ENCODE data around the gene IGFBPL1.
A peak's percentile ranks its signal among the peaks of the same experiment; 100 is the strongest.
"Not testable (repeated sequence)": the region's sequence is repeated elsewhere in the genome, so short reads cannot be mapped to it uniquely, and the experiment has no call there.

IGFBPL1 gene

DNA sequence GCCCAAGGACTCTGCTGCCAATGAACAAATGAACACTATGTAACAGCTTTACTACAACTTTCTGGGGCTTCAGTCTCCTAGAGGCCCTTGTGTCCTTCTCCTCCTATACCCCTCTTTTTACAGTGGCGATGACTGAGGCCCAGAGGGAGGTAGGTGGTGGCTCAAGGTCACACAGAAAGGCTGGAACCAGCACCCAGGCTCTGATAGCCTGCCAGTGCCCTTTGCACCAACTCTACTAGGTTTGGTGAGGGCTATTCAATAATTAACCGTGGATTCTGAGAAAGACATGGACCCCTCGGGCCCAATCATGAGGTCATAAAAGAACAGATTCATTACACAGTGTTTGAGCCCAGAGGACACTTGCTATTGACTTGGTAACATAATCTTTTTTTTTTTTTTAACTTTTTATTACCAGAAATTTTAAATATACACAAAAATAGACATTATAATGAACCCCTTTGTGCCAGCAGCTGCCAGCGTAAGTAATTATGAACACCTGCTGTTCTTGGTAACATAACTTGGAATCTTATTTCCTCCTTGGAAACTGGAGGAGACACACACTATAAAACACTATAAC, 37.8 kb downstream of the IGFBPL1 start:
- peaks cover 6 to 13% of the 10 kb centered on the region in 2 donors for H3K4me1 ChIP-seq (ENCODE audit: control insufficient read depth in 1 of 2, insufficient read depth in 2 of 2, low read length in 2 of 2)
- no peak overlapping the region for H3K27ac ChIP-seq (ENCODE audit: low read length)
- no peaks in the 10 kb centered on the region for H3K27me3 ChIP-seq (ENCODE audit: low read depth, low read length)
- H3K36me3 ChIP-seq (ENCODE audit: control insufficient read depth in 1 of 2, insufficient read depth in 2 of 2, low read length in 2 of 2), result no peaks in the 10 kb centered on the region
- H3K9me3 ChIP-seq (ENCODE audit: control insufficient read depth in 1 of 2, low read length in 2 of 2), result no peaks in the 10 kb centered on the region
- H3K4me3 ChIP-seq (ENCODE audit: low read depth in 1 of 2, low read length in 2 of 2), result no peak overlapping the region

DNA sequence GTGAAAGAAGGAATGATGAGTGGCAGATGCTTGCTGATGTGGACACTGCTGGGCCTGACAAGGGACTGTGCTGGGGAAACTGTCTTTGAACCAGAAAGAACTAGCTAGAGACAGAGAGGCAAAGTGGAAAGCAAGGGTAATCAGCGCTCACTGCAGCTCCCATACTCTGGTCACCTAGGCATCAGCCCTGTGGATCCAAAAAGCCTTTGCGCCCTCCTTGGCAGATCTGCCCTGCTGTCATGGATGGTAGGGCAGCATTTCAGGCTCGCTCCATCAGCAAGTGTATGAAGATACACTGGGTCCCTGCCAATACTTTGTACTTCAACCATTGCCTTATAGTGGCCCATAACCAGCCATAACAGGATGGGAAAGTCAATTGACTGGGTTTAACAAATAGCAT, 38.4 kb downstream of the IGFBPL1 start:
- H3K36me3 ChIP-seq (ENCODE audit: control insufficient read depth in 1 of 2, insufficient read depth in 2 of 2, low read length in 2 of 2), result no peaks in the 10 kb centered on the region
- H3K9me3 ChIP-seq (ENCODE audit: control insufficient read depth in 1 of 2, low read length in 2 of 2), result no peaks in the 10 kb centered on the region
- no peaks in the 10 kb centered on the region for H3K27me3 ChIP-seq (ENCODE audit: low read depth, low read length)
- no peak overlapping the region for H3K4me3 ChIP-seq (ENCODE audit: low read depth in 1 of 2, low read length in 2 of 2)
- H3K4me1 ChIP-seq (ENCODE audit: control insufficient read depth in 1 of 2, insufficient read depth in 2 of 2, low read length in 2 of 2), result peaks cover 4 to 13% of the 10 kb centered on the region in 2 donors
- peak overlapping the region; percentile 19 for H3K27ac ChIP-seq (ENCODE audit: low read length)

DNA sequence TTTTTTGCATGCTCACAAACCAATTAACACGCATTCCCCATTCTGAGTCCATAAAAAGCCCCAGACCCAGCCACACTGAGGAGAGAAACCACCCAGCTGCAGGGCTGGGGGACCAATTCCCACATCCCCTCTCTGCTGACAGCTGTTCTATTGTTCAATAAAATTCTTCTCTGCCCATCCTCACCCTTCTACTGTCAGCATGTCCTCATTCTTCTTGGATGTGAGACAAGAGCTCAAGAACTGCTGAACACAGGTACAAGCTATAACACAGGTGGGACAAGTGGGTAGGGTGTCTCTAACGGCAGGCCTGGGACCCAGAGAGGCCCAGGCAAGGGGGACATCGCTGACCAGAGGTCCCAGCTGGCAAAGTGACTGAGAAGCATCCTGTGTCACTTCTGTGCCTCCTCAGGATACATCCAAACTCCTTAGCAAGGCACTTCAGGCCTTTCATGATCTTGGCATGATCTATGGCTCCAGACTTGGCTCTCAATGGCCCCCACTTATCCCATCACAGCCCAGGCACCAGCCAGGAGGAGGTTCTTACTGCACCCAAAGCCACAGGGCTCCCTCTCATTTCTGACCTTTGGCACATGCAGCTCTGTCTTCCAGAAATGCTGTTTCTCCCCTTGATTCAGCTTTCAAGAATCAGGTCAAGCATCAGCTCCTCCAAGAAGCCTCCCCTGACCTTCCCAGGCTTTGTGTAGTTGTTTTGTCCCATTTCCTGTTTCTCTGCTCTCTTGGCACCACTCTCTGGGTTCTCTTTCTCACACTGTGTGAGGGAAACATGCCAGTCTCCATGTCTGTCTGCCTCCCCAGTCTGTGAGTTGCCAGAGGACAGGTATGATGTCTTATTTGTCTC, 39.0 kb downstream of the IGFBPL1 start:
- no peaks in the 10 kb centered on the region for H3K27me3 ChIP-seq (ENCODE audit: low read depth, low read length)
- peak overlapping the region; percentile 19 for H3K27ac ChIP-seq (ENCODE audit: low read length)
- peaks cover 0 to 13% of the 10 kb centered on the region in 2 donors for H3K4me1 ChIP-seq (ENCODE audit: control insufficient read depth in 1 of 2, insufficient read depth in 2 of 2, low read length in 2 of 2)
- no peaks in the 10 kb centered on the region for H3K9me3 ChIP-seq (ENCODE audit: control insufficient read depth in 1 of 2, low read length in 2 of 2)
- H3K4me3 ChIP-seq (ENCODE audit: low read depth in 1 of 2, low read length in 2 of 2), result no peak overlapping the region
- no peaks in the 10 kb centered on the region for H3K36me3 ChIP-seq (ENCODE audit: control insufficient read depth in 1 of 2, insufficient read depth in 2 of 2, low read length in 2 of 2)

DNA sequence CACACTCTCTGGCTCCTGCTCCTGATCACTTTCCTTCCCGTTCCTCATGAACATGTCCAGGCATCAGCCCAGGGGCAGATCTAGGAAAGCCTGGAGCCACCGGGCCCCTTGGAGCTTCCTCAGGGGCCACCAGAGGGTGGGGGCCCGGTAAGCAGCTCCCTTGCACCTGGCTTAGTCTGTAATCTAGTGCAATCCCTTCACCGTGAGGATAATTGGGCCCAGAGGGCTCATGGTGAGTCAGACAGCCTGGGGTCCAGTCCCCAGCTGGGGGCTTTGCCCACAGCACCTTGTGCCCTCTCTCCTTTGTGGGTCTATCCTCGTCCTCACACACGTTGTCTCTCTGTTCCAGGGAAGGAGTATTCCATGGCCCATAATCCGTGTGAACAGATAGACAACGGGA, 42.1 kb downstream of the IGFBPL1 start:
- Histone ChIP-seq H3K4me3 (ENCODE audit: low read depth in 1 of 2, low read length in 2 of 2) (no peak overlapping the region), H3K36me3 (ENCODE audit: control insufficient read depth in 1 of 2, insufficient read depth in 2 of 2, low read length in 2 of 2) (no peaks in the 10 kb centered on the region), H3K27me3 (ENCODE audit: low read depth, low read length) (no peaks in the 10 kb centered on the region), H3K9me3 (ENCODE audit: control insufficient read depth in 1 of 2, low read length in 2 of 2) (no peaks in the 10 kb centered on the region), H3K4me1 (ENCODE audit: control insufficient read depth in 1 of 2, insufficient read depth in 2 of 2, low read length in 2 of 2) (peaks cover 0 to under 1% of the 10 kb centered on the region in 2 donors), H3K27ac (ENCODE audit: low read length) (no peak overlapping the region)

DNA sequence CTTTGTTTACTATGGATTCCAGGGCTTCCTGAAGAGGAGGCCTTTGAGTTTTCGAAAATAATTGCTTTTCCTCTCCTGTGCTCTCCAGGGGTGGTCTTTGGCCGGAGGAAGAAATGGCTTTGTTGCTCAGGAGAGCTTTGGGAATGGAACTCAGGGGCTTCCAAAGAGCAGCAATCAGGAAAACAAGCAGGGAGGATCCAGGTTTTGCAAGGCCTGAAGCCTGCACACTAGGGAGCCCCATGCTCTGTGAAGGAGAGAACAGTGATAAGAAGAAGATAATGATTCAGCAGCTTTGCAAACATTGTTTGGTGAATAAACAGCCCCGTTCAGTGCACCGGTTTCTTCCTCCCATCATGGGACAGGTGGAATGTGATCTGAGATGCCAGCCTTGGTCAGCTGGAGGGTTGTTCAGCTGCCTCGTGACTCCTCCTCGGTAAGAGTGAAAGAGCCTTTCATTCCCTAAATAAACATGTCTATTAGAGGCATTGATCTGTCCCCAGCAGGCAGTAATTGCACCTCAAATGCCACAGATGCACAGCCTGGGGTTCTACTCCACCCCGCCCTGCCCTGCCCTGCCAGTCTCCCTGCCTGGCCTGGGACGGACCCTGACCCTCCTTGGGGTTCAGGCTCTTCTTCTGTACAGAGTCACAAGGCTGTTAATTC, 43.3 kb downstream of the IGFBPL1 start:
- H3K9me3 ChIP-seq (ENCODE audit: control insufficient read depth in 1 of 2, low read length in 2 of 2), result no peaks in the 10 kb centered on the region
- no peaks in the 10 kb centered on the region for H3K27me3 ChIP-seq (ENCODE audit: low read depth, low read length)
- H3K4me3 ChIP-seq (ENCODE audit: low read depth in 1 of 2, low read length in 2 of 2), result no peak overlapping the region
- peaks cover 0 to 4% of the 10 kb centered on the region in 2 donors for H3K4me1 ChIP-seq (ENCODE audit: control insufficient read depth in 1 of 2, insufficient read depth in 2 of 2, low read length in 2 of 2)
- H3K36me3 ChIP-seq (ENCODE audit: control insufficient read depth in 1 of 2, insufficient read depth in 2 of 2, low read length in 2 of 2), result no peaks in the 10 kb centered on the region
- peak overlapping the region; percentile 69 for H3K27ac ChIP-seq (ENCODE audit: low read length)

DNA sequence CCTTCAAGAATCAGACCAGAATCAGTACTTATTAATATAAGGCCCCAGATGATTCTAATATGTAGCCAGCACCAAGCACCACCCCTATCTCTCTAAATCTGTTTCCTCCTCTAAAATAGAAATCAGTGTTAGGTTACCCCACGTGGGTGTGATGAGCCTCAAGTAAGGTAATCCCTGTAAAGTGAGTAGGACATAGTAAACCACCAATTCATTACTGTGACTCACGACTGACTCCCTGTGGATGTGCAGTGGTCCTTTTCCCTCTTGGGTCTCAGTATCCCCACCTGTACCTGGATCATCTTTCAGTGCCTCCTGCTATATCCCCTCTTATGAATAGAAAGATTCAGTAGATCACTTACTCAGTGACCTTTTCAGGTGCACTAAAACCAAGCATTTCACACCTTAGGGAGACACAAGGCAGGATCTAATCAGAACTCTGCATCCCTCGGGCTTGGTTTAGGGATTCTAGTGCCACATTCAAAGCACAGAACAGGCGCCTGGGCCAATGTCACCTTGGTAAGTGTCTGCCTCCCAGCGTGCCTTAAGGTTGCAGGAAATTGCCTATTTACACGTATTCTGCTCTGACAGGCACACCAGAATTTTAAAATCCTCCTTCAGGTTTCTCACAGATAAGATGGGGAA, 43.9 kb downstream of the IGFBPL1 start:
- H3K4me1 ChIP-seq (ENCODE audit: control insufficient read depth in 1 of 2, insufficient read depth in 2 of 2, low read length in 2 of 2), result peaks cover 2 to 4% of the 10 kb centered on the region in 2 donors
- H3K27ac ChIP-seq (ENCODE audit: low read length), result no peak overlapping the region

DNA sequence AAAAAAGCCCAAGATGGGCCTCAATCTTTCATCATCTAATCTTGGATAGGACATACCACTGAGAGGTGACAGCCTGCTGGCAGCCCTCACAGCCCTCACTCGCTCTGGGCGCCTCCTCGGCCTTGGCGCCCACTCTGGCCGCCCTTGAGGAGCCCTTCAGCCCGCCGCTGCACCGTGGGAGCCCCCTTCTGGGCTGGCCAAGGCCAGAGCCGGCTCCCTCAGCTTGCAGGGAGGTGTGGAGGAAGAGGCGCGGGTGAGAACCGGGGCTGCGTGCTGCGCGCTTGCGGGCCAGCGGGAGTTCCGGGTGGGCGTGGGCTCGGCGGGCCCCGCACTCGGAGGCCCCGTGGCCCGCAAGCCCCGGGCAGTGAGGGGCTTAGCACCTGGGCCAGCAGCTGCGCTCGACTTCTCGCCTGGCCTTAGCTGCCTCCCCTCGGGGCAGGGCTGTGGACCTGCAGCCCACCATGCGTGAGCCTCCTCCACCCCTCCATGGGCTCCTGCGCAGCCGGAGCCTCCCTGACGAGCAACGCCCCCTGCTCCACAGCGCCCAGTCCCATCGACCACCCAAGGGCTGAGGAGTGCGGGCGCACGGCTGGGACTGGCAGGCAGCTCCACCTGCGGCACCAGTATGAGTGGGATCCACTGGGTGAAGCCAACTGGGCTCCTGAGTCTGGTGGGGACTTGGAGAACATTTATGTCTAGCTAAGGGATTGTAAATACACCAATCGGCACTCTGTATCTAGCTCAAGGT, 46.7 kb downstream of the IGFBPL1 start:
- H3K9me3 ChIP-seq (ENCODE audit: control insufficient read depth in 1 of 2, low read length in 2 of 2); H3K27me3 ChIP-seq (ENCODE audit: low read depth, low read length); H3K36me3 ChIP-seq (ENCODE audit: control insufficient read depth in 1 of 2, insufficient read depth in 2 of 2, low read length in 2 of 2); H3K4me3 ChIP-seq (ENCODE audit: low read depth in 1 of 2, low read length in 2 of 2); H3K27ac ChIP-seq (ENCODE audit: low read length); H3K4me1 ChIP-seq (ENCODE audit: control insufficient read depth in 1 of 2, insufficient read depth in 2 of 2, low read length in 2 of 2): not testable (repeated sequence)

More for the DNA sequence above, 43.9 kb downstream of the IGFBPL1 start:
- Histone ChIP-seq H3K4me3 (ENCODE audit: low read depth in 1 of 2, low read length in 2 of 2) (no peak overlapping the region), H3K27me3 (ENCODE audit: low read depth, low read length) (no peaks in the 10 kb centered on the region), H3K9me3 (ENCODE audit: control insufficient read depth in 1 of 2, low read length in 2 of 2) (no peaks in the 10 kb centered on the region), H3K36me3 (ENCODE audit: control insufficient read depth in 1 of 2, insufficient read depth in 2 of 2, low read length in 2 of 2) (no peaks in the 10 kb centered on the region)

DNA sequence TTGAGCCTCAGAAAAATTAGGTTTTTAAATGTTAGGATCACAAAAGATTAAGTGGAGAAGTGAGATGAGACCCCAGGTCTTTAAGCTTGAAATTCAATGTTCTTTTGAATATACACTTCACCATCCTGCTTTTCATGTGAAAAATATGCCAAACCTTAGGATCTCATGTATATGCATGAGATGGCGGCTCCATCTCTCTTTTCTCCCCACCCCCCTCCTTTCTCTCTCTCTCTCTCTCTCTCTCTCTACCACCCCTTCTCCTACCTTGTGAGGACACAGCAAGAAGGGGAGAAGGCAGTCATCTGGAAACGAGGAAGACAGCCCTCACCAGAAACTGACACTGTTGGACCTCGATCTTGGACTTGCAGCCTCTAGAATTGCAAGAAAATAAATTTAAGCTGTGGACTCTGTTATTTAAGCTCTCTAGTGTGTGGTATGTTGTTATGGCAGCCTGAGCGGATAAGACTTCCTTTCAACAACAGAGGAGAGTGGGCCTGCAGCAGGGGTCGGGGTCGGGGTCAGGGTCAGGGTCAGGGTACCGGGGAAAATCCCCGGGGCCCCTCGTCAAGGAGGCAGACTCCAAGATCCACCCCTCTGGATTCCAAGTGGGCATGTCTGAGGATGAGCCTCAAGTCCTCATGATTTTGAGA, 48.1 kb downstream of the IGFBPL1 start:
- Histone ChIP-seq H3K27me3 (ENCODE audit: low read depth, low read length) (no peaks in the 10 kb centered on the region), H3K27ac (ENCODE audit: low read length) (peak overlapping the region; percentile 7), H3K4me3 (ENCODE audit: low read depth in 1 of 2, low read length in 2 of 2) (no peak overlapping the region), H3K4me1 (ENCODE audit: control insufficient read depth in 1 of 2, insufficient read depth in 2 of 2, low read length in 2 of 2) (peaks cover 4 to 6% of the 10 kb centered on the region in 2 donors), H3K36me3 (ENCODE audit: control insufficient read depth in 1 of 2, insufficient read depth in 2 of 2, low read length in 2 of 2) (no peaks in the 10 kb centered on the region), H3K9me3 (ENCODE audit: control insufficient read depth in 1 of 2, low read length in 2 of 2) (no peaks in the 10 kb centered on the region)

DNA sequence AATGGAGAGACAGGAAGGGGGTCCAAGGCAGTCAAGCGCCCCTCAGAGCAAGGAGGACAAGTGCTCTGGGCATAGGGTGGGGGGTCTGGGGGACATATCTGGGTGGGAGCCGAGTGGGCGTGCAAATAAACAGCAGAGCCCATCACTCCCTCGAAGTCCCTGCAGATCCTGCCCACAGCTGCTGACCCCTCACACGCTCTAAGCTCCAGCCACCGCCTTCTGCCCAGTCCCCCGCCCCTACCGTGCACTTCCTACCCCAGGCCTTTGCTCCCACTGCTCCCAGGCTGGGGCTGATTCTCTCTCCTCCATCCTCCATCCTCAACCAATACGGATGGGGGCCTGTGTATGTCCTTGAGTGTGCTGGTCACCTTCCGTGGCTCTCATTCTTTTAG, 48.7 kb downstream of the IGFBPL1 start:
- H3K4me1 ChIP-seq (ENCODE audit: control insufficient read depth in 1 of 2, insufficient read depth in 2 of 2, low read length in 2 of 2), result peaks cover 4 to 6% of the 10 kb centered on the region in 2 donors
- H3K27me3 ChIP-seq (ENCODE audit: low read depth, low read length), result no peaks in the 10 kb centered on the region
- H3K27ac ChIP-seq (ENCODE audit: low read length), result no peak overlapping the region
- H3K9me3 ChIP-seq (ENCODE audit: control insufficient read depth in 1 of 2, low read length in 2 of 2), result no peaks in the 10 kb centered on the region
- H3K36me3 ChIP-seq (ENCODE audit: control insufficient read depth in 1 of 2, insufficient read depth in 2 of 2, low read length in 2 of 2), result no peaks in the 10 kb centered on the region
- H3K4me3 ChIP-seq (ENCODE audit: low read depth in 1 of 2, low read length in 2 of 2), result no peak overlapping the region

DNA sequence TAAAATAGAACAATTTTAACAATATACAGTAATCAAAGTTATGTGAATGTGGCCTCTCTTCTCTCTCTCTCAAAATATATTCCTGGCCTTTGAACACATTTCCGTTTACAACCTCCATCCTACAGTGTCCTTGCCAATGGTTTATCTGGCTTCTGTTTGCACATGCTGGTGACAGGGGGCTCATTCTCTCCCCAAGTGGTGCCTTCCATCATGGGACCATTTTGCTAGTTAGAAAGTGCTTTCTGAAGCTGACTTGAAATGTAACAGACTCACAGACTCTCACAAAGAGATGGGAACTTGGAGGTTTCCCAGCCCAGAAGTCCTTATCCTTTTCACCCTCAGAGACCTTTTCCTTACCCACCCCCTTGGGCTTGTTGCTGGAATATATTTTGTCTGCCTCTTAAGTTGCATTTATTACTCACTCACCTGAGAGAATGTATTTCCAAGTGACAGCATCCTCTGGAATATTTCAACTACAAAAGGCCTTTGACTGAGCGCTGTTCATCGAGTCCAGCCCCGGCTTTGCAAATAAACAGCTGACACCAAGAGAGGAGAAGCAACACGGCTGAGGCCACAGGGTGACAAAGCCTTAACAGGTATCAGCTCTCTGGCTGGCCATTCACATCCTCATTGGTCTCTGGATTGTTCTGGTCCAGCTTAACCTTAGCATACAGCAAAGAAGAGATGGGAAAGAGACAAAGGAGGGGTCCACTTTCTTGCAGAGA, 49.2 kb downstream of the IGFBPL1 start:
- Histone ChIP-seq H3K4me1 (ENCODE audit: control insufficient read depth in 1 of 2, insufficient read depth in 2 of 2, low read length in 2 of 2) (peaks cover 4 to 6% of the 10 kb centered on the region in 2 donors), H3K27ac (ENCODE audit: low read length) (no peak overlapping the region), H3K4me3 (ENCODE audit: low read depth in 1 of 2, low read length in 2 of 2) (no peak overlapping the region), H3K27me3 (ENCODE audit: low read depth, low read length) (no peaks in the 10 kb centered on the region), H3K36me3 (ENCODE audit: control insufficient read depth in 1 of 2, insufficient read depth in 2 of 2, low read length in 2 of 2) (no peaks in the 10 kb centered on the region), H3K9me3 (ENCODE audit: control insufficient read depth in 1 of 2, low read length in 2 of 2) (no peaks in the 10 kb centered on the region)

Data from muscle layer of duodenum (tissue), 2 donors.